ENCODE results near the gene FERMT3. TPM values are rescaled to one million over a fixed set of nuclear protein-coding genes. Genes with fewer than 3 reads are reported as not detected.
A peak's percentile ranks its signal among the peaks of the same experiment; 100 is the strongest.

The FERMT3 gene
- total RNA-seq, 4 donors from 2014 or later = 15.1 to 94.1 (median 23.2) TPM

DNA sequence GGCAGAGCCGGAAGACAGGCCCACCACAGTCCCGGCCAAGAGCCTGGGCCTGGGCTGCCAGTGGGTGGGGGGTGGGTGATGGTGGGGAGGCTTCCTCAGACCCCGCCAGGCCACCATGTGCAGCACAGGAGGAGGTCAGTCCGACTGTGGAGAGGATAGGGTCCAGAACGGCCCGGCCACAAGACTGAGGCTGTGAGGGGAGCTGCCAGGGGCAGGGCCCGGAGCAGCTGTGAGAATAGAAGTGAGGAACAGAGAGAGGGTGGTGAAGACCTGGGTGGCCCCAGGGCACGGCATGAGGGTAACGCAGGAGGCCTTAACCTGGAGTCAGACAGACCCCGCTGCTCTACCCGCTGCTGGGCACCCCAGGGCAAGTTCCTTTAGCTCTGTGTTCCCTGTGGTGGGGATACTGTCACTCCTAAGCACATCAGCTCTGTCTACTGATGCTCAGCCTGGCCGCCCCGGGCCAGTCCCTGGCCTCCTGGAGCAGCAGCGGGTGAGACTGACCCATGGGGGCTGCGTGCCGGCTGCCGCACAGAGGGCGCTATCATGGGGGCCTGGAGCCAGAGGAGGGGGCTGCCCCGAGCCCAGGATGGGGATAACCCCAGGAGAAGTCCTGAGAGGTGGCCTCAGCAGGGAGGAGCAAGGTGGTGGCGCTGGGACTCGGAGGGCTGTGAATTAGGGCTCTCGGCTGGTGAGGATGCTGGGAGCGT lies 1.7 kb downstream of the FERMT3 start:
- TF ChIP-seq POLR2A (IDR thresholded peaks at IDR 0.05) = no peak
- TF ChIP-seq, protein P1, sequence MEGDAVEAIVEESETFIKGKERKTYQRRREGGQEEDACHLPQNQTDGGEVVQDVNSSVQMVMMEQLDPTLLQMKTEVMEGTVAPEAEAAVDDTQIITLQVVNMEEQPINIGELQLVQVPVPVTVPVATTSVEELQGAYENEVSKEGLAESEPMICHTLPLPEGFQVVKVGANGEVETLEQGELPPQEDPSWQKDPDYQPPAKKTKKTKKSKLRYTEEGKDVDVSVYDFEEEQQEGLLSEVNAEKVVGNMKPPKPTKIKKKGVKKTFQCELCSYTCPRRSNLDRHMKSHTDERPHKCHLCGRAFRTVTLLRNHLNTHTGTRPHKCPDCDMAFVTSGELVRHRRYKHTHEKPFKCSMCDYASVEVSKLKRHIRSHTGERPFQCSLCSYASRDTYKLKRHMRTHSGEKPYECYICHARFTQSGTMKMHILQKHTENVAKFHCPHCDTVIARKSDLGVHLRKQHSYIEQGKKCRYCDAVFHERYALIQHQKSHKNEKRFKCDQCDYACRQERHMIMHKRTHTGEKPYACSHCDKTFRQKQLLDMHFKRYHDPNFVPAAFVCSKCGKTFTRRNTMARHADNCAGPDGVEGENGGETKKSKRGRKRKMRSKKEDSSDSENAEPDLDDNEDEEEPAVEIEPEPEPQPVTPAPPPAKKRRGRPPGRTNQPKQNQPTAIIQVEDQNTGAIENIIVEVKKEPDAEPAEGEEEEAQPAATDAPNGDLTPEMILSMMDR (IDR thresholded peaks at IDR 0.05) = no peak
- Histone ChIP-seq H3K4me1 (peaks cover 0 to 33% (median 18%) of the 10 kb centered on the region in 4 donors), H3K27ac (peak overlapping the region; percentile 81 to 86 (median 84)), H3K36me3 (peaks cover 0 to 31% (median 0%) of the 10 kb centered on the region in 3 donors), H3K4me3 (peak overlapping the region; percentile 53 to 66 (median 56)), H3K9me3 (no peaks in the 10 kb centered on the region), H3K27me3 (no peaks in the 10 kb centered on the region)
- no peak for DNase-seq

DNA sequence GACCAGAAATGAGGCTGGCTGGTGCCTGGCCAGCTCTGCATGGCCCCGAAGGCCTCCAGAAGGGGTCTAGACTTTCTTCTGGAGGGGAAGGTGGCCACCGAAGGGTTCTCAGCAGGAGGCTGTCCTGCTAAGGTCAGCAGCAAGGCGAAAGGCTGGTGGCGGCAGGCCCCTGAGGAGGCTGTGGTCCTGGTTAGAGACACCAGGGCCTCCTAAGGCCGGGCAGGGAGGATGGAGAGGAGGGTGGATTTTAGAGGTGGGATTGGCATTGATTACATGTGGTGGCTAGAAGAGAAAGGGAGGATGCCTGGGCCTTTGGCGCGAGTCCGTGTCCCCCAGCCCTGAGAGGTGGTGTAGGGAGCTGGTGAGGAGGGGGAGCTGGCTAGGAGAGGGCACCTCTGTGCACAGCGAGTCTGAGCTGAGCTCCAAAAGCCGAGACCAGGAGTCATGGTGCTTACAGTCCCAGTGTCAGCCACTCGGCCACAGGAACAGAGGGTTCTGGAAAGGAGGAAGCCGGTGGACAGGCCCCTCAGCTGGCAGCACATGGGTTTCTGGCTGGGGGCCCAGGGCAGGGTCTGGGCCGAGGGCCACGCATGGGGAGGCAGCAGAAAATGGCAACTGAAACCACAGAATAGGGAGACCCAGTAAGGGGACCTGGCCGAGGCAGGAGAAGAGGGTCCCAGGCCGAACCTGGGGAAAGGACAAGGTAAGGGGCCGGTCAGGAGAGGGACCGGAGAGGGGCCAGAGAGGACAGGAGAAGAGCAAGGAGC lies 2.5 kb downstream of the FERMT3 start:
- DNase-seq = no peak
- Histone ChIP-seq H3K36me3 (peaks cover 0 to 23% (median 0%) of the 10 kb centered on the region in 3 donors), H3K27ac (peak overlapping the region in 3 of 4 donors; percentile 81 to 86 (median 83)), H3K27me3 (no peaks in the 10 kb centered on the region), H3K9me3 (no peaks in the 10 kb centered on the region), H3K4me3 (no peak overlapping the region), H3K4me1 (peaks cover 0 to 32% (median 18%) of the 10 kb centered on the region in 4 donors)
- TF ChIP-seq POLR2A (IDR thresholded peaks at IDR 0.05) = no peak
- TF ChIP-seq, protein P1 (IDR thresholded peaks at IDR 0.05) = no peak

DNA sequence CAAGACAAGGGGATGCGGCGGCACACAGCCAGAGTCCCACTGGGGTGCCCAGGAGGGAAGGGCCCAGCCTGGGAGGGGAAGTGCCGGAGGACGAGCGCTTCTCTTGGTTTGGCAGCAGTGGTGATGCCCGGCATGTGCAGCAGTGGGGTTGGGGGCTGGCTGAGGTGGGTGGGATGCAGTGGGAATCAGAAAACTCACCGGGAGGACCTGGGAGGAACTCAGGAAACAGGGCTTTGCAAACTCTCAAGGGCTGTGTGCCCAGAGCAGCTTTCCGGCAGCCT lies 3.0 kb downstream of the FERMT3 start:
- peaks cover 0 to 20% (median 0%) of the 10 kb centered on the region in 3 donors for H3K36me3 ChIP-seq

DNA sequence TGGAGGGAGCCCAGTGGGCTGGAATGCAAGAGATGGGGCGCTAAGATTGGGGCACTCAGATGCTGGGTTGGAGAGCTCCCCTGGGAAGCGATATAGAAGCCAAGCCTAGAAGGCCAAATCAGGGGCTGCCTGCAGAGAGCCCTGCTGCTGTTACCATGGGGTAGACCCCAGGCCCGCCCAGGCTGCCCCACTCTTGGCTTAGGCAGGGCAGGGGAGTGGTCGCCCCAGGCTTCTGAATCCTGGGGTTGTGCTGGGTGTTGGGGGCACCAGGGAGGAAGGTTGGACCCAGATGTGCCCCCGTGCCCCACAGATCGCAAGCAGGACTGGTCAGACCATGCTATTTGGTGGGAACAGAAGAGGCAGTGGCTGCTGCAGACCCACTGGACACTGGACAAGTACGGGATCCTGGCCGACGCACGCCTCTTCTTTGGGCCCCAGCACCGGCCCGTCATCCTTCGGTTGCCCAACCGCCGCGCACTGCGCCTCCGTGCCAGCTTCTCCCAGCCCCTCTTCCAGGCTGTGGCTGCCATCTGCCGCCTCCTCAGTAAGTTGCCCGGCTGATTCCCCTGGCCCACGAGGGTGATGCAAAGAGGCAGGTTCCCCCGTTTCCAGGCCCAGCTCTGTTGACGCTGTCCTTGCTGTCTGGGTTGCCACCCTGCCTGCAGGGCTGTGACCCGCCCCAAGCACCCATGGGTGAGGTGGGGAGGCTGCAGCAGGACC lies 3.9 kb downstream of the FERMT3 start:
- Histone ChIP-seq H3K27me3 (no peaks in the 10 kb centered on the region), H3K36me3 (peaks cover 0 to 26% (median 0%) of the 10 kb centered on the region in 3 donors)
- DNase-seq = no peak

More for the DNA sequence above, 3.0 kb downstream of the FERMT3 start:
- H3K27ac ChIP-seq = peak overlapping the region in 1 of 4 donors; percentile 86
- H3K4me3 ChIP-seq = no peak overlapping the region
- no peak for DNase-seq
- H3K4me1 ChIP-seq = peaks cover 0 to 27% (median 18%) of the 10 kb centered on the region in 4 donors
- no peaks in the 10 kb centered on the region for H3K27me3 ChIP-seq
- TF ChIP-seq POLR2A (IDR thresholded peaks at IDR 0.05) = no peak
- TF ChIP-seq, protein P1 (IDR thresholded peaks at IDR 0.05) = no peak
- no peaks in the 10 kb centered on the region for H3K9me3 ChIP-seq

More for the DNA sequence above, 3.9 kb downstream of the FERMT3 start:
- H3K4me1 ChIP-seq = peaks cover 0 to 17% (median 13%) of the 10 kb centered on the region in 4 donors
- H3K27ac ChIP-seq = no peak overlapping the region
- TF ChIP-seq, protein P1 (IDR thresholded peaks at IDR 0.05) = no peak
- TF ChIP-seq POLR2A (IDR thresholded peaks at IDR 0.05) = no peak
- no peak overlapping the region for H3K4me3 ChIP-seq
- H3K9me3 ChIP-seq = no peaks in the 10 kb centered on the region

Measured in Peyer's patch (tissue), 4 donors.